NCI-H146 treated with DMSO at 0.1 percent for 48 hours (cell line): ENCODE measurements around the gene DENND10.
"Not testable (repeated sequence)": the region's sequence is repeated elsewhere in the genome, so short reads cannot be mapped to it uniquely, and the experiment has no call there.

Experiments used
- DNase-seq: peaks from one replicate; lab custom pipeline; 2025; ENCODE audit not compliant: unreplicated experiment; lab: John Stamatoyannopoulos, UW

Gene DENND10

DNA sequence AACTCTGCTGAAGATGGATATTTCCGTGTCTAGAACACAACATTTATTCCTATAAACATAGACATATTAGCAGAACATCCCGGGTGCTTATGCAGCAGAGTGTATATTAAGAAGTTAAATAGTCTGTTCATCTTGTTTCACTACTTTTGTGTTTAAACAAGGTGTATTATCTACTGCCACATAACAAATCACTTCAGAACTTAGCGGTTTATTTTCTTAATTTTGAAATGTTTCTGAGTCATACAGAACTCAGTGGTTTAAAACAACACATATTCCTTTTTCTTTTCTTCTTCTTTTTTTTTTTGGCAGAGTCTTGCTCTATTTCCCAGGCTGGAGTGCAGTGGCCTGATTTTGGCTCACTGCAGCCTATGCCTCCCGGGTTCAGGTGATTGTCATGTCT, 25.8 kb downstream of the DENND10 start:
- DNase-seq: no peak

DNA sequence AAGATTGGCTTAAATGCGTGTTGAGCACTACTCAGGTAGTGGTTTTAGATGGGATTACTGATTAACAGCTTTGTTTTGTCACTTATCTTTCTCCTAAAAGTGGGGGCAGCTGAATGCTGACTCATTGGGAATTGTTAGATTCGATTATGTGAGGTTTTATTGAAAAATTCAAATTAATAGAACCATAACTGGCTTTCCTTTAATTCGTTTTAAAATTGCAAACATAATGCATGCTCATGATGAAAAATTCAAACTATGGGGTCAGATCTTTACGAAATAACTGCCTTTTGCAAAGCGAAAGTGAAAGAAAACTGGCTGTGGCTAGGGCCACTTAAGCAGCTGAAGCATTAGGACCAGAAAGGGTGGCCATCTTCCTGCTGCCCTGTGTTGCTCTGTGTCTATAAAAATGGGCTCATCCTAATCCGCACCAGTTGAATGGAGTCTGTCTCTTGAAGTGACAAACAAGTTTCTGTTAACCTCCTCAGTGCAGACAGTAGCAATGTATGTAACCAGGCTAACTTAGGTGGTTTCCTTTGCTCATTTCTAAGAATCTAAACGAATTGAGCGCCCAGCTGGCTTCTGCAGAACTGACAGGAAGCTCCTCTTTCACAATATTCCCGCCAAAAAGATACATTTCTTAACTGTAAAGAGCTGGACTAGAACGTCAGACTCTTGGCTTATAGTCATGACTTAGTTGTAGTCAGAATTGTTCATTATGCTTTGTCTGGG, 27.8 kb downstream of the DENND10 start:
- no peak for DNase-seq

DNA sequence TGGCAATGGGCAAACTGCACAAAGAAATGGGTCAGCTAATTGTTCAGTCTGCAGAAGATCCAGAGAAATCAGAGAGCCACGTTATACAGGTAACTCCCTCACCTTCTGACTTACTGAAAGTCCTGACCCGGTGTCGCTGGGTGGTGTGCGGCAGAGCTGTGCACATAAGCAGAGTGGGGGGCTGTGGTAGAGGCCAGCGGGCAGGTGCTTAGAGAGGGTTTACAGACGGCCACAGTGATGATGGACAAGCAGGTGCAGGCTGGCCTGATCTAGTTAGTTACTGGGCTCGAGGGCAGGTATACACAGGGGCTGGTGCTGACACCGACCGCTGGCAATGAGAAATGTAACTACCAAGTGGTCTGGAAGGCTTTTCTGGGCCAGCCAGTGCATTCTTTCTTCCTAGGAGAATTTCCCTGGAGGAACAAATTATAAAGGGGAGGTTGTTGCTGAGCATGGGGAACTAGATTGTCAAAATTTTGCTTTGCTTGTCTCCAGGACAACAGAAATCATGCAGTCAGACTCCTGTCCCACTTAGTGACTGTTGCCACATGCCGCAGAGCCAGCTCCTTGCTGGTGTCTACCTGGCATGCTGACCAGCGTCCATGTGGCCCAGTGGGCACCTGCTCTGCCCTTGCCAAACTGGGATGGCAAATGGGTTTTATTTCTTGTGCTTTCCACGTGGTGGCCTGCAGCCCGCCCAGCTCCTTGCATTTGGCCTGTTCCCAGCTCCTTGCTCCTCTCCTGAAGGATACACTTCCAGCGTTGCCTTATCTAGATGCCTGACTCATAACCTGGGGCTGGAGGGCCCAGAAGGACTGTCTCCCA, 28.8 kb downstream of the DENND10 start:
- DNase-seq: no peak

DNA sequence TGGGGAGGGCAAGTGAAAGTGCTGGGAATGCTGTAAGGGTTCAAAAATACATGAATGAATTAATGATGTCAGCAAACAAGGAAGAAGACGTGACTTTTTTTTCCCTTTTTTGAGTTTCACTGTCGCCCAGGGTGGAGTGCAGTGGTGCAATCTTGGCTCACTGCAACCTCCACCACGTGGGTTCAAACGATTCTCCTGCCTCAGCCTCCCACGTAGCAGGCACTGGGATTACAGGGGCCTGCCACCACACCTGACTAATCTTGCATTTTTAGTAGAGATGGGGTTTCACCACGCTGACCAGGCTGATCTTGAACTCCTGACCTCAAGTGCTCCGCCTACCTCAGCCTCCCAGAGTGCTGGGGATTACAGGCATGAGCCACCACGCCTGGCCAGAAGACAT, 30.0 kb downstream of the DENND10 start:
- DNase-seq: no peak

DNA sequence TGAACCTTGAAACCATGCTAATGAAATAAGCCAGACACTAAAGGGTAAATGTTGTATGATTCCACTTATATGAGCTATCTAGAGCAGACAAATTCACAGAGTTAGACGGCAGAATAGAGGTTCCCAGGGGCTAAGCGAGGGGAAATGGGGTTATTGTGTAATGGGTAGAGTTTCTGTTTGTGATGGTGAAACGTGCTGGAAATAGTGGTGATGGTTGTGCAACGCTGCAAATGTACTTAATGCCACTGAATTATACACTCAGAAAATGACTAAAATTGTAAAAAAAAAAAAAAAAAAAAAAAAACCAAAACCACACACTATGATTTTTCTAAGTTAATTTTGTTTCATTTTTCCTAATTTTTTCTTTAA, 31.6 kb downstream of the DENND10 start:
- no peak for DNase-seq

DNA sequence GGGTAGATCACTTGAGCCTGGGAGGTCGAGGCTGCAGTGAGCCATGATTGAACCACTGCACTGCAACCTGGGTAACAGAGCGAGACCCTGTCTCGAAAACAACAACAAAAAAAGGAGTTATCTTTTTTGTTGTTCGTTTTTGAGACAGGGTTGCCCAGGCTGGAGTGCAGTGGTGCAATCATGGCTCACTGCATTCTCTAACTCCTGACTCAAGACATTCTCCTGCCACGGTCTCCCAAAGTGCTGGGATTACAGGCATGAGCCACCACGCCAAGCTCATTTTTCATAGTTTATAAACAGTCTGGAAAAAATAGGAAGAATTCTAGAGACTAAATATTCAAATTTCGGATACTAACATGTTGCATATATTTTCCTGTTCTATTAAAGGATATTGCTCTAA, 32.2 kb downstream of the DENND10 start:
- no peak for DNase-seq

DNA sequence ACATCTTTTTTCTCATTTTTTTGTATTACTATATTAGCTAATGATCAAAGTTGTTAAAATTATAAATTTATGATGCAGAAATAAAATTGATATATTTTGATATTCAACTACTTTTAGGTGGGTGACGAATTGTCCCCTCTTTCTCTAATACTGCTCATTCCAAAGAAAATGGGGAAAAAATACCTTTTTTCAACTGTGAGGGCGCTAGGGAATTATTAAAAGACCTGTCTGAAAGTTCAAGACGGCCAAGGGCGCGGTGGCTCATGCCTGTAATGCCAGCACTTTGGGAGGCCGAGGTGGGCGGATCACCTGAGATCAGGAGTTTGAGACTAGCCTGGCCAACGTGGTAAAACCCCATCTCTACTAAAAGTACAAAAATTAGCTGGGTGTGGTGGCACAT, 34.0 kb downstream of the DENND10 start:
- not testable (repeated sequence) for DNase-seq

DNA sequence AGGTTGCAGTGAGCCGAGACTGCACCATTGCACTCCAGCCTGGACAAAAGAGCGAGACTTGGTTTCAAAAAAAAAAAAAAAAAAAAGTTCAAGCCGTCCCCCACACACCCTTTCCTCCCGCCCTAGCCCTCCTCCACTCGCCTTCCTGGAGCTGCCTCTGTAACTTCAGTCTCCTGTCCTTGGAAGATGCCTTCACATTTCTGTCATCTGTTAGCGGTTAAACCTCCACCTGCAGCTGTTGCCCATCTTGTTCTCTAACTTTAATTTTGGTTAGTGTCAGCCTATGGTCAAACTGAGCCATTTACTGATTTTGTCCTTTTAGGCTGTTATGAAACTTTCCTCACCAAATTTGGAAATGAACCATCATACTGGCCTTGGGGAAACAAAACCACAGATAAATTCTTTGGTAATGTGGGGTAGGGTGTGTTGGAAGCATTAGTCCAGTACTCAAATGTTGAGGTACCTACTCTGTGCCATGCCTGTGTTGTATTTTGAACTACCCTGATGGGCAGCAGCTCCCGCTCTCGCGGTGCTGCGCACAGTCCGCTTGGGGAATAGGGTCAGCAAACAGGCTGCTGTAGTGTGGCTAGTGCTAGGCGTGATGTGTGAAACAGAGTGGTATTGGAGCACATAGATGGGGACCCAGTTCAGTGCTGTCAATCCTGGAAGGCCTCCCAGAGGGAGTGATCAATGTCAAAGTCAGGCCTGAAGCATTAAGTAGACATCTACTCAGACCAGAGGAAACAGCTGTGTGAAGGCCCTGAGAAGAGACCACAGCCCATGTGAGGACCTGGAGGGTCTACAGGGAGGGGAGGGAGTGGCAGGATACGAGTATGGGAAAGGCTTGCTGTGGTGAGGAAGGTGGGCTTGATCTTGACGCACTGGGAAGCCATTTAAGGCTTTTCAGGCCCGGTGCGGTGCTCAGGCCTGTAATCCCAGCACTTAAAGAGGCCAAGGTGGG, 34.7 kb downstream of the DENND10 start:
- DNase-seq: no peak

DNA sequence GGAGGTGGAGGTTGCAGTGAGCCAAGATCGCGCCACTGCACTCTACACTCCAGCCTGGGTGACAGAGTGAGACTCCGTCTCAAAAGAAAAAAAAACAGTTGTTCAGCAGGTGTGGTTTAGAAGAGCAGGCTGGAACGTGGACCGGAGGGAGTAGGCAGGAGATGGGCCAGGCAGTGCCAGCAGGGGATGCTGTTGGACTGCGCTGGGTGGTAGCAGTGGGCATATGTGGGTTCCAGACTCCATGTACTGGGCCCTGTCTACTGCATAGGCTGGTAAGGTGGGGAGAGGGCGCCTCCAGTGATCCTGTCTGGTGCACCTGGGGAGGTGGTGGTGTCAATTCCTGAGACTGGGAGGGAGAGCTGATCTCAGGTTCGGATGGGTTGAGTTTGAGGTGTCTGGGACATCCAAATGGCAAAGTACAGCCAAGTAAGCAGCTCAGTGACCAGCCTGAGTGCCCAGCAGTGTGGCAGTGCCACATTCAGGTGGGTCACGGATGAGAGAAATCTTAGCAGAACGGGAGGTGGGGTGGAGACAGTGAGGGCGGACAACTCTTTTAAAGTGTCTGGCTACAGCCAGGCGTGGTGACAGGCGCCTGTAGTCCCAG, 35.7 kb downstream of the DENND10 start:
- DNase-seq: no peak

DNA sequence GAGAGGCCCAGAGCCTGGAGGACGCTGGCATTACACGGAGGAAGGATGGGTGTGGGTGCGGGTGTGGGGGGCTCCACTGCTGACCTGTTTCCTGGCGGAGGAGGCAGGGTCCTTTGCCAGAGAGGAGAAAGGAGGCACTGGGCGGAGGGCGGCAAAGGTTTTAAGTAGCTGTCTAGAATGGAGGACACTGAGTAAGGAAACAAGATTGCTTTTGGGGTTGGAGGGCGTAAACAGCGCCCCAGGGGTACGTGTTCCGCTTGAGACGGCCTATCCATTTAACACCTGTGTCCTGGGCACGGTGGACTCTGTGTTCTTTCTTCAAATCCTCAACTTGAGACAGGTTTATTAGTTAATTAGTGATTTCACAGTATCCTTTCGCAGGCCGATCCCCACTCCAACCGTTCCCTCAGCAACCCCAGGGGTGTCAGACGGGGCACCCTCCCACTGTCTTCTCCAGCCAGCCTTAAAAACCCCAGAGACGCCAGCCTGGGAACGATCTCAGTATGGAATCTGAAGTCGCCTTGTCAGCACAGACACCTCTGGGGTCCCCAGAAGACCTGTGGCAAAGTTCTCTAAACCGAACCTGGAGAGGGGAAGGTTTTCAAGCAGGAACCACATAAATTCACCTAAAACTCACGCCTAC, 36.8 kb downstream of the DENND10 start:
- no peak for DNase-seq

DNA sequence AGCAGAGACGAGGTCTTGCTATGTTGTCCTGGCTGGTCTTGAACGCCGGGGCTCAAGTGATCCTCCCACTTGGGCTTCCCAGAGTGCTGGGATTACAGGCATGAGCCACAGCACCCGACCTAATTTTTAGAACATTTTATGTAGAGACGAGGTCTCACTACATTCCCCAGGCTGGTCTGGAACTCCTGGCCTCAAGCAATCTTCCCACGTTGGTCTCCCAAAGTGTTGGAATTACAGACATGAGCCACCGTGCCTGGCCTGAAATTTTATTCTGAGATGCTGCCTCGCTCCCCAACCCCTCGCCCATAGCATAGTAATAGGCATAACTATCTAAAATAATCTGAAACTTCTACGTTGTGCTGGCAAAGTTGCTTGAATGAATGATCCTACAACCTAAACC, 39.7 kb downstream of the DENND10 start:
- no peak for DNase-seq

DNA sequence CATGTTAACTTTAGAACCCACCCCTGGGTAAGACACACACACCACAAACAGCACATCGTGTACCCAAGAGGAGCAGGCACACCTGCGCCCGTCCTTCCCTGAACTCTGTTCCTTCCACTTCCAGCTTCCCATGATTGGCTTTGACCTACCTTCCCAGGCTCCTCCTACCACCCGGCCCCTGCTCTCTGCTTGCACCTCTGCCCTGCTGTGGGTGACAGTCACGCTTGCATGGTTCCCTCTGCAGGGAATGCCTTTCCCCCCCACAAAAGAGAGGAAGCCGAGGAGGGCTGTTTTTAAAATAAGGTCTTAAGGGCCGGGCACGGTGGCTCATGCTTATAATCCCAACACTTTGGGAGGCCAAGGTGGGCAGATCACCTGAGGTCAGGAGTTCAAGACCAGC, 45.2 kb downstream of the DENND10 start:
- DNase-seq: no peak

DNA sequence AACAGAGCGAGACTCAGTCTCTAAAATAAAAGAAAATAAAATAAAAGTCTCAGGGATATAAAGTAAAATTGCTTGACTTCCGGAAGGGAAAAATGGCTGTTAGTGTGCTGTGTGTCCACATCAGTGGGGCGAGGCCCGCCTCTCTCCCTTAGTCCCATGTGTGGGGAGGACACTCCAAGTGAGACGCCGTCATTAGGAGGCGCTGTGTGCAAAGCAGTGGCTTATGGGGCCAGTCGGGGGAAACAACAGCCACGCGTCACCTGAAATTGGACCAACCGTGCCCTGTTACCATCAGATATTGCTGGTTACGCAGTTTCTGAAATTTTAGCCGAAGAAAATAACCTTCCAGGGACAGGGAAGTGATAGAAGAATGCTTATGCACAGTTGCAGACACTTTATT, 45.8 kb downstream of the DENND10 start:
- no peak for DNase-seq

DNA sequence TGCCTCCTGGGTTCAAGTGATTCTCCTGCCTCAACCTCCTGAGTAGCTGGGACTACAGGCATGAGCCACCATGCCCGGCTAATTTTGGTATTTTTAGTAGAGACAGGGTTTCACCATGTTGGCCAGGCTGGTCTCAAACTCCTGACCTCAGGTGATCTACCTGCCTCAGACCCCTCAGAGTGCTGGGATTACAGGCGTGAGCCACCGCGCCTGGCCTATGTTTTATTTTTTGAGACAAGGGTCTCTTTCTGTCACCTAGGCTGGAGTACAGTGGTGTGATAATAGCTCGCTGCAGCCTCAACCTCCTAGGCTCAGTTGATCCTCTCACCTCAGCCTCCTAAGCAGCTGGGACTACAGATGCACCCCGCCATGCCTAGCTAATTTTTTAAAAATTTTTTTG, 47.7 kb downstream of the DENND10 start:
- DNase-seq: not testable (repeated sequence)

DNA sequence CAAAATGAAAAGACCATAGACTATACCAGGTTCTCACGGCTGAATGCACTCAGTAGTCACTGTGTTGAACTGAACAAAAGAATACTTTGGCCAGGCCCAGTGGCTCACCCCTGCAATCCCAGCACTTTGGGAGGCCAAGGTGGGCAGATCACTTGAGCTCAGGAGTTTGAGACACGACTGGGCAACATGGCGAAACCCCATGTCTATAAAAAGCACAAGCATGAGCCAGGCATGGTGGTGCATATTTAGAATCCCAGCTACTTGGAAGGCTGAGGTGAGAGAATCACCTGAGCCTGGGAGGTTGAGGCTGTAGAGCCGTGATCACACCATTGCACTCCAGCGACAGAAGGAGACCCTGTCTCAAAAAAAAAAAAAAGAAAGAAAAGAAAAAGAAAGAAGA, 49.1 kb downstream of the DENND10 start:
- no peak for DNase-seq

DNA sequence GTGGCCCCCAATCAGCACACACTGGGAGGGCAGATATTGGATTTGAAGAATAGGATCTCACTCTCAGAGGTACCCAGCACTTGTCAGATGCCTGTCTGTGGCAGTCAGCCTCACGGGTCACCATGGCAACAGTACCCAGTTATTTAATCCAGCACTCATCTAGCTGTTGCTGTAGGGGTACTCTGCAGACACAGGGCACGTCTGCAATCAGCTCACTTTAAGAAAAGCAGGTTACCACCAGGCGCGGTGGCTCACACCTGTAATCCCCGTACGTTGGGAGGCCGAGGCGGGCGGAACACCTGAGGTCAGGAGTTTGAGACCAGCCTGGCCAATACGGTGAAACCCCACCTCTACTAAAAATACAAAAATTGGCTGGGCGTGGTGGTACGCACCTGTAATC, 49.7 kb downstream of the DENND10 start:
- no peak for DNase-seq

DNA sequence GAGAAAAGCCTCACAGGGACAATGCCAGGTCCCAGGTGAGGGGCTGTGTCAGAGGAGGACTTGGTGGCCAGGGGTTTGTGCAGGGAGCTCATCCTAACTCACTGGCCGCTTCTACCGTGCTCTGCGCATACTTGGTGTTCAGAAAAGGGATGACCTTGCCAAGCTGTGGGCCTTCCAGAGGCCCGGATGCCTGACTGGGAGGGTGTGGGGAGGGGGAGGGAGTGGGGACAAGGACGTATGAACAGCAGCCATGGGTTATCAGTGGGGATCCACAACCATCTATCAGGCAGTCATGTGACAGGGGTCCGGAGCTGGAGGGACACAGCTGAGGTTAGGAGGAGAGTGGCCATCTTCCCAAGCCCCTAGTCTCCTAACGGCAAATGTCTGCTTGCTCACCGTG, 55.4 kb downstream of the DENND10 start:
- DNase-seq: no peak

DNA sequence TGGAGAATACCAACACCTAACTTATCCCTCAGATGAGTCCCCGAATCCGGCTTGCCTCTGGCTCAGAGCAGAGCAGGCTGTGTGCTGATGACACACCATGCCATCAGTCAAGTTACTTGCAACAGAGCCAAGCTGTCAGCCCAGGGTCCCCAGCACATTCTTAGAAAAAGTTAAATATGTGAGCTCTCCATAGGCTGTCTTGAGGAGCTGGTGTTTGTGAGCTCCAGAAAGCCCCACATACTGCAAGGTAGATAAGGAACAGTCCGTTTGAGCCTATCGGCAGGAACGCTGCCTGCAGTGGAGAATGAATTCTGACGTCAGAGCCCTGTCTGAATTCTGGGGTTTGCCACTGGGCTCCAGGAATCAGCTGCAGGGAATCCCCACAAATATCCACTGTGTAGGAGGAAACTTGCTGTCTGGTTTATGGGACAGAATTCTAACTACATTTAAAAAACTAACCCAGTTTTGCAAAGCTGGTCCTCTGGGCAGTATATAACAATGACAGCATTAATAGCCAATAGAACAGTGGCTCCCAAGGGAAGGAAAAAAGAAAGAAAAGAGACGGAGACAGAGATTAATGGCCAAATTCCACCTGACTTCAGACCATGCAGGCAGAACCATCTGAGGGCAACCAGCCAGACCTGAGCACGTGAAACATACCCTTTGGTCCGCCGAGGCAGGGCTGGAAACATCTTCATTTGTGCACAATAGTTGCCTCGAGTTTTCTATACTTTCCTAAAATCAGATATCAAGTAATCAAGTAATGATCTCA, 58.0 kb downstream of the DENND10 start:
- no peak for DNase-seq

DNA sequence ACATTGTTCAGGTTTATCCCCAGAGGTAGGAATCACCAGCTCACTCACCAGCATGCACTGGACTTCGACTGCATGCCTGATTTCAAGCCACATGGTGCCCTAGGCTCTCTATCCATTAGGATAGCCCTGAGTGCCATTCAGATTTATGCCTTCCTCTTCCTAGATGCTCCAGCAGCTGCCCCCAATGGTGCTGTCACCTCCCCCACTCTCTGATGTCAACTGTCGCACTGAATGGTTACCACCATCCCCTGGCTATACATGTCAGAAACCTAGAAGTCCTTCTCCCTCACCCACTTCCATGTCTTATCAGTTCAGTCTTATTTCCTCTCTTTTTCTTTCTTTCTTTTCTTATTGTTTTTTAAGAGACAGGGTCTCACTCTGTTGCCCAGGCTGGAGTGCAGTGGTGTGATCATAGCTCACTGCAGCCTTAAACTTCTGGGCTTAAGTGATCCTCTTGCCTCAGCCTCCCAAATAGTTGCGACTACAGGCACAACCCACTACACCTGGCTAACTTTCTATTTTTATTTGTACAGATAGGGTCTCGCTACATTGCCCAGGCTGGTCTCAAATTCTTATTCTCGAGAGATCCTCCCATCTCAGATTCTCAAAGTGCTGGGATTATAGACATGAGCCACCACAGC, 58.7 kb downstream of the DENND10 start:
- DNase-seq: no peak
